Daoy (cell line): ENCODE results near the gene ADD3. TPM values are rescaled to one million over a fixed set of nuclear protein-coding genes. Genes with fewer than 3 reads are reported as not detected.

Source experiments
- DNase-seq: peaks from one replicate; pipeline ENCODE4 v3.0.0-alpha.2; 2015; ENCODE audit warnings: low read depth
- total RNA-seq: library from RNA; depleted of rRNA; stranded (reverse); fragments of >200 nt; shearing (Covaris generic); gene quantifications from 2 replicates; pipeline ENCODE4 v1.2.3, GENCODE V29; 2014

Gene ADD3
- total RNA-seq, 1 experiment from 2014 or later: 26.5 TPM

GRCh38 chr10:110002801-110003523, 4.8 kb upstream of the ADD3 start:
- no peak for DNase-seq

- no peak for DNase-seq
Measured at GRCh38 chr10:110003524-110003885, 4.3 kb upstream of the ADD3 start.

- peak; percentile 46 for DNase-seq
Measured at GRCh38 chr10:110005719-110006118, 2.1 kb upstream of the ADD3 start.

- DNase-seq: peak; percentile 74
Measured at GRCh38 chr10:110006358-110007160, 1.2 kb upstream of the ADD3 start.

GRCh38 chr10:110007161-110007700, 553 bp upstream of the ADD3 start:
- DNase-seq: peak; percentile 65

GRCh38 chr10:110008518-110009339, 945 bp downstream of the ADD3 start:
- DNase-seq: peak; percentile 44

GRCh38 chr10:110009736-110010475, 2.1 kb downstream of the ADD3 start:
- DNase-seq: no peak

- DNase-seq: peak; percentile 17
Measured at GRCh38 chr10:110010486-110011378, 2.9 kb downstream of the ADD3 start.

- DNase-seq: no peak
Measured at GRCh38 chr10:110011681-110012080, 3.9 kb downstream of the ADD3 start.

GRCh38 chr10:110013630-110014293, 6.0 kb downstream of the ADD3 start:
- DNase-seq: no peak

GRCh38 chr10:110016039-110016438, 8.3 kb downstream of the ADD3 start:
- no peak for DNase-seq

- DNase-seq: no peak
Measured at GRCh38 chr10:110017052-110017451, 9.3 kb downstream of the ADD3 start.

GRCh38 chr10:110017907-110018306, 10.1 kb downstream of the ADD3 start:
- no peak for DNase-seq

- no peak for DNase-seq
Measured at GRCh38 chr10:110020265-110020664, 12.5 kb downstream of the ADD3 start.

GRCh38 chr10:110022716-110023504, 15.1 kb downstream of the ADD3 start:
- no peak for DNase-seq

- no peak for DNase-seq
Measured at GRCh38 chr10:110023785-110024465, 16.1 kb downstream of the ADD3 start.

GRCh38 chr10:110029450-110029849, 21.7 kb downstream of the ADD3 start:
- DNase-seq: no peak
